ENCODE data around the gene KIAA2012.
"Not testable (repeated sequence)": the region's sequence is repeated elsewhere in the genome, so short reads cannot be mapped to it uniquely, and the experiment has no call there.

Gene KIAA2012

DNA sequence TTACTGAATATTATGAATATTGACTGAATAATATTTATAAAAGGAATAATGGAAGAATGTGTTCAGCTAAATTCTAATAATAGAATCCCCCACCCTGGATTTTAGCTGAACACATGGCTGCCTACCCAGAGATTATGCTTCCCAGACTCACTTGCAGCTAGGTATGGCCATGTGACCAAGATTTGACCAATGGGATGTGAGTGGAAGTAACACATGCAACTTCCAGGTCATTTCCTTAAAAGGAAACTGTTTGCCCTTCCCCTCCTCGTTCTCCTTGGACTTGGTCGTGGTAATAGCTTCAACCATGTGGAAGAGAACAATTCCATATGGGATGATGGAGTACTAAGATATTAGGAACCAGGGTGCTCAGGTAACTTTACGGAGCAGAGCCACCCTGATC is 47.8 kb downstream of the KIAA2012 start:
- FAIRE-seq: no peak

GRCh38 chr2:202121532-202122162 is 48.6 kb downstream of the KIAA2012 start:
- FAIRE-seq: no peak

DNA sequence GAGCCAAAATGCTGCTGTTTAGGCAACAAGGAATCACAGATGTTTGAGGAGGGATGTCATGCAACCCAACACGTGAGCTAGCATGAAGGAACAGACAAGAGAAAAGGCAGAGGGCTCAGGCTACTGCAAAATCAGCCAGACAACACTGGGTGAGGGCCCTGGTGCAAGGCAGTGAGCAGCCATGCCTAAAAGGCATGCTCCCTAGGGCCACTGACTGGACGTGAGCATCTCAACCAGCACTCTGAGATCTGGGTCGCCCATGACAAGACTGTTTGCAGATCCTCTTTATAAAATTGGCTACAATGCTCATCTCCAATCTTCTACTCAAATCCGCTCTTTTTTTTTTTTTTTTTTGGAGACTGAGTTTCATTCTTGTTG is 49.1 kb downstream of the KIAA2012 start:
- FAIRE-seq: no peak

DNA sequence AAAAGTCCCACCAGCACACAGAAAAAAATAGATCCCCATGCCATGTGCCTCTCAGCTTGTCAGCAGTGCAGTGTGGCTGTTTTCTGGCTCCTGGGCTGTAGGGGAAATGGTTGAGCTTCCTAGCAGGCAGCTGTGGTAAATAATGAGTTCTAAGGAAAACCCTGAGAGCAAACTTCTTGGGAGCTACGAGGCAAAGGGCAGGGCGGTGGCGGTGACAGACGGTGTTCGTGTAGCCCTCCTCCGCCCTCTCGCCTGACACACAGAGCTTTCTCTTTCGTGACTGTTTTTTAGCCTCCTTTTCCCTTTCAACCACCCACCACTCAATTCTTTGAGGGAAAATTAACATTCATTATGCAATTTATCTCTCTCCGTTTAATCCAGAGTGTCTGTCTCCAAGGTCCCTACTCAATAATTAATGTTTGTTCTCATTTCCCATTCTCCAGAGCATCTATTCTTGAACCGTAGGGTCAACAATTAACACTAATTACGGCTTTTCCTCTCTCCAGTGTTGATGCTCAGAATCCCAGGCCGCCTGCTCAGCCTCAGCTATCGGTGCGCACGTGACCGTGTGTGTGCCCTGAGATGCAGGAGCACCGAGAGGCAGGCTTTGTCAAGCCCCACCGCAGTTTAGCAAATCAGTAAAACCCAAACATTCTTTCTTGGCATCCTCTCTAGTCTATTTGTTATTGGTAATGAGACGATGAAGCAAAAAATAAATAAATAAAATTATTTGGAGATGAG is 50.1 kb downstream of the KIAA2012 start:
- FAIRE-seq: no peak

DNA sequence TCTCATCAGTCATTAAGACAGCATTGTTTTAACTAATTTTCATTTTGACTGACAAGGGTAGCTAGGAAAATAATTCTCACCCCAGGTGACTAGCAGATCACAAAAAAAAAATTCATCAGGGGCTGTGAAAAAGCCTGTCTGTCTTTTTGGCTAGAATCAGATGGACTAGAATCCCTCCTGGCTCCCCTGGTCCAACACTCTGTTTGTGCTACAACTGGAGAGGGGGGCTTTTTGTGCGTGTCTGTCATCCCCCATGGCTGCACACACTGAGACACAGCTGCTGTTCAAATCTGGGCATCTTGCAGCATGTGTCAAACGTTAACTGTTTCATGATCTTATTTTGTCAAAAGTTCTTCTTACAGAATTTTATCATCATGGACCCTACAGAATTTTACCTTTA is 51.2 kb downstream of the KIAA2012 start:
- no peak for FAIRE-seq

DNA sequence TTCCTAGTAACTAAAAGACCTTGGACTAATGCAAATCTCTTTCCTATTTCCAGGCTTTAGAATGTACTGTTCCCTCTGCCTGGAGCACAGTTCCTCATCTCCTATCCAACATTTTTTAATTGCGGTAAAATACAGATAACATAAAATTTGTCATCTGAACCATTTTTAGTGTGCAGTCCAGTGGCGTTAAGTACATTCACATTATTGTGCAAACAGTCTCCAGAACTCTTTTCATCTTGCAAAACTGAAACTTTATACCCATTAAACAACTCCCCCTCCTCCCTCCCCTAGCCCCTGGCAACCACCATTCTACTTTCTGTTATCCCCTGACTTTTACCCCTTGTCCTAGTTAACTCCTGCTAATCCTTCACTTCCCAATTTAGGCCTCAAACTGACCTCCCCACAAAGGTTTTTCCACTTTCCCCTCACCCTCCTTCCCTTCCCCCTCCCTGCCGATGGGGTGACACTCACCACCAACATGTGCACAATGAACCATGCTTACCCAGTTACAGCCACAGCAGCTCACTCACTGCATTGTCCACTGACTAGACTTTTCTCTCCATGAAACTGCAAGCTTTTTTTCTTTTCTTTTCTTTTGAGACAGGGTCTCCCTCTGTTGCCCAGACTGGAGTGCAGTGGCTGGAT is 54.8 kb downstream of the KIAA2012 start:
- no peak for FAIRE-seq

DNA sequence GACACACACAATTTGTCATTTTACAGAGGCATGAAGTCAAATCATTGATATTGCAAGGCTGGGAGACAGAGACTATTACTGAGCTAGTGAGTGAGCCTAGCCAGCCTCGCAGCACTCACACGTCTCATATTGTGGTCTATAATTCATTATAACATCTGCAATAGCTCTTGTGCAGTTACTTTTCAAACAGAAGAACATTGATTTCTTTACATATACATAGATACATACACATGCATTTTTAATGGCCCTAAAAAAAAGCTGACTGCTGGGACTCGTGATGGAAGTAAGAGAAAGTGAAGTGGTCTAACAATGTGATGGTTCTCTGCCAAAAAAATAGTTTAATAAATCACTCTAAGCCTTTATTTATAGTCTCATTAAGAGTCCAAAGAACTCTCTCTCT is 56.8 kb downstream of the KIAA2012 start:
- FAIRE-seq: no peak

DNA sequence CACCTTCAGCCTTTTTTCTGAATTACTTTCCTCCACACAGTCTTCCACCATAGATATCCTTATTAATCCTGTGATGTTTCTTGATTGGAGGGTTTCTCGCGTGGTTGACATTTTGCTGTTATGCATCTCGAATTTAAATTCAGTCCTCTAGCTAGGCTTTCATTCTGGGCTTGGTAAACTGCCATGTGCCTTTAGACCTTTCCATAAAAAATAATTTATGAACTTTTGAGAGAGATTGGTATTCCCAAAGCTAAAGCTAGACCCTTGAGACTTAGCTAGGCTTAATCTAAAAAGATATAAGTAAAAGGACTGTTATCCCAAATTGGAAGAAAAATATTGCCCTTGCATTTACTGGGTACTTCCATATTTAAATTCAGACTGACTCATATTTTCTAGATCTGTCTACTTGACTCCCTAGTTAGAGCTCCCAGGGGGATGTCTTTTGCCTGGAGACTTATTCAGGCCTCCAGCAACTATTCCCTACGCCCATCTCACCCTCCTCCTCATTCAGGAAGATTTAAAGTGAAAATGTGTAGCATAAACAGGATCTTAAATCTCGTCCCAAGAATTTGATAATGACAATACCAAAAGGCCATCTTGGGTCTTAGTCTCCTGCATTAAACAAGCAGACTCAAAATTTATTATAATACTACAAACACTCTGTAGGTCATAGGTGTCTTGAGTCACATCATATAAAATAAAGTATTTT is 60.3 kb downstream of the KIAA2012 start:
- FAIRE-seq: no peak

- FAIRE-seq: no peak
Observed at GRCh38 chr2:202133909-202134265, 60.8 kb downstream of the KIAA2012 start.

- no peak for FAIRE-seq
Observed at GRCh38 chr2:202135091-202135874, 62.2 kb downstream of the KIAA2012 start.

- FAIRE-seq: not testable (repeated sequence)
Observed at GRCh38 chr2:202136039-202136438, 63.0 kb downstream of the KIAA2012 start.

GRCh38 chr2:202136526-202136925 is 63.5 kb downstream of the KIAA2012 start:
- FAIRE-seq: no peak

GRCh38 chr2:202140522-202141252 is 67.6 kb downstream of the KIAA2012 start:
- no peak for FAIRE-seq

GRCh38 chr2:202141329-202141947 is 68.4 kb downstream of the KIAA2012 start:
- FAIRE-seq: no peak

- FAIRE-seq: no peak
Observed at GRCh38 chr2:202142540-202142939, 69.5 kb downstream of the KIAA2012 start.

DNA sequence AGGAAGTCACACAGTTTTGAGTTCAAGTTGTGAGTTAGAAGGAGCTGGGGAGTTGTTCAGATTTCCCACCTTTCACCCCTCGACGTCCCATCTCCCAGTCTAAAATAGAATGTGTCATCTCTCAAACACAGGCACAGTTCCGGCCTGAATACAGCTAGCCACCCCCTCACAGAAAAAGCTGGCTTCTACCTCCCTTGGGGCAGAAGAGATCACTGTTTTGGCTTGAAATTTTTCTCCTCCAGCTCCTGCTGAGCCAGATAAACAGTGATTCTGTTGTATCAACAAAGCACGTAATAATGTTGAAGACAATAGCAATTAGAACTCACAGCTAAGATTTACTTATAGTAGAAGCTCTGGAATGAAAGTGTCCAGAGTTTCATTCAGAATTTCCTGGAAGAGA is 74.7 kb downstream of the KIAA2012 start:
- FAIRE-seq: no peak

DNA sequence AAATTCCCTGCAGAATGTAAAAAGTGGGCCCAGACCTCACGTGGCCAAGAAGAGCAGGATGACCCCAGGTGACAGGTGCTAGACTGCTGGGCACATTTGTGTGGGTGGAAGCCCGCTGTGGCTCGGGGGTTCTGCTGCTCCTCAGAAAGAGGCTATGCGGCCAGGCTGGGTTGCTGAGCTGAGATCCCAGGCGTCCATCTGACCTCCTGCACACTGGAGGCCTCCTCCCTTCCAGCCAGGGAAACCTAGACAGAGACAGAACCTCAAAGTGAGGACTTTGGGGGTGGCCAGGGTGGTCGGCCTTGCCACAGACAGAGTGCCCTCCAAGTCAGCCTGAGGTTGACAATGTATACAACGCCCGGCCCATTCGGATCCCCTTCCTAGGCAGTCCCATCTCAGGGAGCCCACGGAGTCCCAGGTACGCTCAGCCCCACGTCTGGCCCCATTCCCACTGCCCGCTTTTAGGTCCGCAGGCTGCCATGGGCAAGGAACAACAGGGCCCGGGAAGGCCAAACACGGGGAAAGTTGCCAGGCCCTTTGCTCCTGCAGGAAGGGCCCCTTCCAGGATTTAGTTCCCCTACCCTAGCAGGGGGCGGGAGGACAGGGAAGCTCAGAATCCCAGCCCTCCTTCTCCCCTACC is 75.6 kb downstream of the KIAA2012 start:
- no peak for FAIRE-seq

GRCh38 chr2:202149155-202149762 is 76.2 kb downstream of the KIAA2012 start:
- no peak for FAIRE-seq

- FAIRE-seq: no peak
Observed at GRCh38 chr2:202149936-202150335, 76.9 kb downstream of the KIAA2012 start.

DNA sequence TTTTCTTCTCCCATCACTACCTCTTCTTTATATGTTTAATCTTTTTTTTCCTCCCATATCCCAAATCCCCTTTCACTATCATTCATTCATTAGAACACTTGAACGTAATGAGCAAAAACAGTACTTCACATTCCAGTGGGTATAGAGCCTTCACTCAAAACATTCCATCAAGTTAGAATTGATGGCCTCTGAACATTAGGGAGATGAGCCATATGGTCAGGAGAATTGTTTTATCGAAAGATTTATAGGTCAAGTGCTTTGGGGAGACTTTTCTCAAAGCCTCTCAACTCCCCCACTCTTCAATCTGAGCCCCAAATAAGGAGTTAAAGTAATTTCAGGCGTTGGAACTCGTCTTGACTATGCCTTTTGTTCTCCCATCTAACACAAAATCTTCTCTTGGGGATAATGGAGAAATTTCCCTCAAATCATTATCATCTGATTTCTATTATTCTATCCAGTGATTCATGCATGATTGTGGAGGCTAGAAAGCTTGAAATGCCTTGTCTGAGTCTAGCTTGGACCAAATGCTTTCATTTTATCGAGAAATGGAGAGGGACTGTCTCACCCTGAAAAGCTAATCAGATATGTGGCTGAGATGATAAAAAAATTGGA is 79.2 kb downstream of the KIAA2012 start:
- FAIRE-seq: no peak
